ENCODE data around the gene CDK14. TPM values are rescaled to one million over a fixed set of nuclear protein-coding genes. Genes with fewer than 3 reads are reported as not detected.

CDK14 gene
- total RNA-seq, 6 donors from 2014 or later: 21.7 to 53.4 (median 37.1) TPM

- Histone ChIP-seq H3K27me3 (no peaks in the 10 kb centered on the region), H3K4me1 (no peaks in the 10 kb centered on the region), H3K9me3 (no peaks in the 10 kb centered on the region), H3K4me3 (no peak overlapping the region), H3K27ac (no peak overlapping the region), H3K36me3 (no peaks in the 10 kb centered on the region)
- TF ChIP-seq POLR2A (IDR thresholded peaks at IDR 0.05) (no peak), POLR2AphosphoS5 (IDR thresholded peaks at IDR 0.05) (no peak), EP300 (IDR thresholded peaks at IDR 0.05) (no peak), CTCF (IDR thresholded peaks at IDR 0.05) (no peak)
- ATAC-seq (ENCODE audit: low FRiP score in 2 of 2): peak in 1 of 2 donors; percentile 61
- DNase-seq: no peak
- 68 to 74% methylated on average over 4 of the region's 4 CpGs for WGBS, 2 donors
Measured at GRCh38 chr7:91140982-91141381, 544.9 kb downstream of the CDK14 start.

GRCh38 chr7:91142743-91143142 lies 546.6 kb downstream of the CDK14 start:
- no peaks in the 10 kb centered on the region for H3K27me3 ChIP-seq
- H3K4me1 ChIP-seq: no peaks in the 10 kb centered on the region
- no peak for ATAC-seq (ENCODE audit: low FRiP score in 2 of 2)
- no peak overlapping the region for H3K4me3 ChIP-seq
- H3K9me3 ChIP-seq: no peaks in the 10 kb centered on the region
- DNase-seq: no peak
- 85 to 96% methylated on average over 1 of the region's 1 CpG for WGBS, 2 donors
- TF ChIP-seq POLR2AphosphoS5 (IDR thresholded peaks at IDR 0.05) (no peak), CTCF (IDR thresholded peaks at IDR 0.05) (no peak), EP300 (IDR thresholded peaks at IDR 0.05) (no peak), POLR2A (IDR thresholded peaks at IDR 0.05) (no peak)
- H3K27ac ChIP-seq: no peak overlapping the region
- H3K36me3 ChIP-seq: no peaks in the 10 kb centered on the region

GRCh38 chr7:91149341-91150246 lies 553.5 kb downstream of the CDK14 start:
- Histone ChIP-seq H3K27ac (no peak overlapping the region), H3K27me3 (no peaks in the 10 kb centered on the region), H3K4me3 (no peak overlapping the region), H3K9me3 (no peaks in the 10 kb centered on the region), H3K4me1 (no peaks in the 10 kb centered on the region), H3K36me3 (no peaks in the 10 kb centered on the region)
- TF ChIP-seq EP300 (IDR thresholded peaks at IDR 0.05) (no peak), POLR2AphosphoS5 (IDR thresholded peaks at IDR 0.05) (no peak), POLR2A (IDR thresholded peaks at IDR 0.05) (no peak), CTCF (IDR thresholded peaks at IDR 0.05) (no peak)
- no peak for ATAC-seq (ENCODE audit: low FRiP score in 2 of 2)
- DNase-seq: no peak
- WGBS, 2 donors: 91 to 97% methylated on average over 3 of the region's 3 CpGs

GRCh38 chr7:91151916-91152315 lies 555.8 kb downstream of the CDK14 start:
- Histone ChIP-seq H3K9me3 (no peaks in the 10 kb centered on the region), H3K27ac (no peak overlapping the region), H3K27me3 (no peaks in the 10 kb centered on the region), H3K4me1 (no peaks in the 10 kb centered on the region), H3K36me3 (no peaks in the 10 kb centered on the region), H3K4me3 (no peak overlapping the region)
- ATAC-seq (ENCODE audit: low FRiP score in 2 of 2): no peak
- WGBS, 2 donors: 87 to 96% methylated on average over 4 of the region's 4 CpGs
- no peak for DNase-seq
- no peak for TF ChIP-seq POLR2A (IDR thresholded peaks at IDR 0.05)
- TF ChIP-seq EP300 (IDR thresholded peaks at IDR 0.05): no peak
- no peak for TF ChIP-seq POLR2AphosphoS5 (IDR thresholded peaks at IDR 0.05)
- no peak for TF ChIP-seq CTCF (IDR thresholded peaks at IDR 0.05)

Data from upper lobe of left lung (tissue), 6 donors.